ENCODE data around the gene UNC13D.
"Not testable (repeated sequence)": the region's sequence is repeated elsewhere in the genome, so short reads cannot be mapped to it uniquely, and the experiment has no call there.

Gene UNC13D

DNA sequence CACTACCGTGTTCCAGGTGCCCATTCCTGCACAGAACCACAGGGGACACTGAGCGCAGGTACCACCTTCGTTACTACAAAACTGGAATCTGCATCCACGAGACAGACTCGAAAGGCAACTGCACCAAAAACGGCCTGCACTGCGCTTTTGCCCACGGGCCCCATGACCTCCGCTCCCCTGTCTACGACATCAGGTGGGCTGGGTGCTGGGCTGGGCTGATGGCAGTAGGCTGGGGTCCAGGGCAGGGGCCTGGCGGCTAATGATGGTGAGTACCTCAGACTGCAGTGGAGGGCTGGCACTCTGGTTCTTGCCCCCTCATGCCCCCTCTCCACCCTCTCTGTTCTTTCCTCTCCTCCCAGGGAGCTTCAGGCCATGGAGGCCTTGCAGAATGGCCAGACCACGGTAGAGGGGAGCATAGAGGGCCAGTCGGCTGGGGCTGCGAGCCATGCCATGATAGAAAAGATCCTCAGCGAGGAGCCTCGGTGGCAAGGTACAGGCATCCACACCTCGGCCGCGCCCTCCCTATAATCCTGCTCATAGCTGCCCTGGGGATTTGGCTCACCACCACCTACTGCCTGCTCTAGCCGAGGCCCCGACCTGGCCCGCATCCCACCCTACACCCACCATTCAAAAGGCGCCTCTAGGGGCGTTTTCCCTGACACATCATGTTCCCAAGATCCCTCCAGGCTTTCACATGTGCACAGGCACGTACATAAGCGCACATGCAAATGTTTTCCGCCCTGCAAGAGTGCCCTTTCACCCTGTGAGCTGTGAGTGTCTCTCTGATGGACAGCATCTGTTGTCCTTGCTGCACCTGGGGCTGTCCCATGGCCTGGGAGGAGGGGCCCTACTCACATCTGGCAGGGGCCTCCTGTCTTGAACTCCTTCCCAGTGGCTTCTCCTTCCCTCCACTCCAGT is 31.8 kb downstream of the UNC13D start:
- H3K27ac Mint-ChIP-seq: no peak overlapping the region
- H3K4me1 Mint-ChIP-seq: peaks cover 8% of the 10 kb centered on the region
- ATAC-seq (no peak), DNase-seq (no peak)
- no peaks in the 10 kb centered on the region for H3K27me3 Mint-ChIP-seq
- no peak overlapping the region for H3K4me3 Mint-ChIP-seq
- H3K9me3 Mint-ChIP-seq: no peaks in the 10 kb centered on the region

DNA sequence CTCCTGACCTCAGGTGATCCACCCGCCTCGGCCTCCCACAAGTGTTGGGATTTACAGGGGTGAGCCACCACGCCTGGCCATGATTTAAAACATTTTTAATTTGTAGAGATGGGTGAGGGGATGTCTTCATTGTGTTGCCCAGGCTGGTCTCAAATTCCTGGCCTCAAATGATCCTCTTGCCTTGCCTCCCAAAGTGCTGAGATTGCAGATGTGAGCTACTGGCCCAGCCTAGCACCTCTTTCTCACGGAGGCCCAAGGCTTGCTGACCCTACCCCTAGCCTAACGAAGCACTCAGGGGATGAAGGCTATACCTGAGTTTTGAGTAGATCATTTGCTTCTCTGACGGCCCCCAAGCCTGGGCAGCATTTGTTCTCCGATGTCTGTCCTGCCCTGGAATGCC is 33.0 kb downstream of the UNC13D start:
- DNase-seq: no peak
- Mint-ChIP-seq H3K9me3 (no peaks in the 10 kb centered on the region), H3K4me3 (no peak overlapping the region), H3K4me1 (peaks cover 8% of the 10 kb centered on the region), H3K27ac (no peak overlapping the region), H3K27me3 (no peaks in the 10 kb centered on the region)
- no peak for ATAC-seq

DNA sequence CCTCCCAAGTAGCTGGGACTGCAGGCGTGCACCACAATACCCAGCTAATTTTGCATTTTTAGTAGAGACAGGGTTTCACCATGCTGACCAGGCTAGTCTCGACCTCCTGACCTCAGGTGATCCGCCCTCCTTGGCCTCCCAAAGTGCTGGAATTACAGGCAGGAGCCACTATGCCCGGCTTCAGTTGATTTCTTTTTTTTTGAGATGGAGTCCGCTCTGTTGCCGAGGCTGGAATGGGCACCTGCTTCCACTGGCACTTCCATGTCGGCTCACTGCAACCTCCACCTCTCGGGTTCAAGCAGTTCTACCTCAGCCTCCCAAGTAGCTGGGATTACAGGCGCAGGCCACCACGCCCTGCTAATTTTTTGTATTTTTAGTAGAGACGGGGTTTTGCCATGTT is 33.4 kb downstream of the UNC13D start:
- ATAC-seq, H3K27me3 Mint-ChIP-seq, H3K27ac Mint-ChIP-seq, H3K4me3 Mint-ChIP-seq, DNase-seq, H3K9me3 Mint-ChIP-seq, H3K4me1 Mint-ChIP-seq: not testable (repeated sequence)

GRCh38 chr17:75810216-75810615 is 34.0 kb downstream of the UNC13D start:
- Mint-ChIP-seq H3K9me3 (no peaks in the 10 kb centered on the region), H3K27me3 (no peaks in the 10 kb centered on the region), H3K4me1 (peaks cover 8% of the 10 kb centered on the region), H3K27ac (no peak overlapping the region), H3K4me3 (no peak overlapping the region)
- DNase-seq: no peak
- ATAC-seq: no peak

- Mint-ChIP-seq H3K9me3 (no peaks in the 10 kb centered on the region), H3K27ac (no peak overlapping the region), H3K27me3 (no peaks in the 10 kb centered on the region), H3K4me1 (peaks cover 8% of the 10 kb centered on the region), H3K4me3 (no peak overlapping the region)
- no peak for ATAC-seq
- DNase-seq: no peak
These were observed 34.5 kb downstream of the UNC13D start for GRCh38 chr17:75809631-75810111.

DNA sequence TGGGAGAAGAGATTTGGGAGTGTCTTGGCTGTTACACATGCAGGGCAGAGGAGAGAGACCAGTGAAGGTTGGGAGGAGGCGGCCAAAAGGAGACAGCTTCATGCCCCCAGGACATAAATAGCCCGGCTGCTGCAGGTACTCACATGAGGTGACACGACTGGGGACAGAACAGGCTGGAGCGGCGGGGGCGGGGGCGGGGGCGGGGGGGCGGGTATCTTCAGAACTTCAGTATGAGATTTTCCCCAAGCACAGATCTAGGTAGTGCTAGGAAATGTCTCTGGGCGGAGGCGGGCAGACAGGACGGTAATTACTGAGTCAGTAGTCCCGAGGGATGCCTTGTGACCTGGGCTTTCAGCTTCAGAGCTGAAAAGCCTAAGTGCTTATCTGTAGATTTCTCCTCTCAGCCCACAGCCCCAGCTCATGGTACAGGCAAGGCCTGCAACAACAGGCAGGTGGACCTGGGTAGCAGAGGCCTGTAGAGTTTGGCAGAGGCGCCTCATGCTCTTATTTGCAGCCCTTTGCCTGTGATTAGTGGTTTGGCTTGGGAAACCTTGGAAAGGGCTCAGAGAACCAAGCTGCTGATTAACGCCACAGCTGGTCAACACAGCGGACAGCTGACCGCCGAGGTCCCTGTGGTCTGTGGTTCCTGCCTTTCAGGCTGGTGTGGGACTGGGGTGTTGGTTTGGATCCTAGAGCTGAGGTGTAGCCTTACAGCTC is 35.1 kb downstream of the UNC13D start:
- H3K4me3 Mint-ChIP-seq: no peak overlapping the region
- H3K27me3 Mint-ChIP-seq: no peaks in the 10 kb centered on the region
- no peak for ATAC-seq
- peaks cover 10% of the 10 kb centered on the region for H3K4me1 Mint-ChIP-seq
- H3K9me3 Mint-ChIP-seq: no peaks in the 10 kb centered on the region
- DNase-seq: no peak
- H3K27ac Mint-ChIP-seq: peak overlapping the region in 1 of 2 donors; percentile 75

GRCh38 chr17:75808549-75808904 is 35.7 kb downstream of the UNC13D start:
- H3K4me1 Mint-ChIP-seq: peaks cover 15% of the 10 kb centered on the region
- no peaks in the 10 kb centered on the region for H3K9me3 Mint-ChIP-seq
- peak overlapping the region; percentile 75 to 80 for H3K27ac Mint-ChIP-seq
- no peak overlapping the region for H3K4me3 Mint-ChIP-seq
- no peaks in the 10 kb centered on the region for H3K27me3 Mint-ChIP-seq
- ATAC-seq (no peak), DNase-seq (no peak)

DNA sequence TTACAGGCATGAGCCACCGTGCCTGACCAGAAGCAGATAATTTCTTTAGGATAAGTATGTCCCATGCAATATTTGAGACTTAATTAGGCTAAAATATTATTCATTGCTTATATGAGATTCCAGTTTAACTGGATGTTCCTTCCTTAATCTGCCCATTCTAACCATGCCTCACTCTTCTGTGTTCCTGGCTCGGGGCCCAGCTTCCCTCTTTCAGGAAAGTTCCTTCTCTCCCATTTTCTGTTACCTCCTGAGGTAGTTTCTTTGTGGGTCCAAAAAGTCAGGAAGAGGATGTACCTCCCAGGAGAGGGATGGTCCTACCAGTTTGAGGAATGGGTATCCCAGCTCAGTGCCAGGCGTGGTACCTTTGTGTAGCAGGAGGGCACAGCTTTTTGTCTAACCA is 36.3 kb downstream of the UNC13D start:
- Mint-ChIP-seq H3K4me3 (no peak overlapping the region), H3K4me1 (peaks cover 19% of the 10 kb centered on the region), H3K27me3 (no peaks in the 10 kb centered on the region), H3K9me3 (no peaks in the 10 kb centered on the region), H3K27ac (peak overlapping the region in 1 of 2 donors; percentile 64)
- ATAC-seq (no peak), DNase-seq (no peak)

DNA sequence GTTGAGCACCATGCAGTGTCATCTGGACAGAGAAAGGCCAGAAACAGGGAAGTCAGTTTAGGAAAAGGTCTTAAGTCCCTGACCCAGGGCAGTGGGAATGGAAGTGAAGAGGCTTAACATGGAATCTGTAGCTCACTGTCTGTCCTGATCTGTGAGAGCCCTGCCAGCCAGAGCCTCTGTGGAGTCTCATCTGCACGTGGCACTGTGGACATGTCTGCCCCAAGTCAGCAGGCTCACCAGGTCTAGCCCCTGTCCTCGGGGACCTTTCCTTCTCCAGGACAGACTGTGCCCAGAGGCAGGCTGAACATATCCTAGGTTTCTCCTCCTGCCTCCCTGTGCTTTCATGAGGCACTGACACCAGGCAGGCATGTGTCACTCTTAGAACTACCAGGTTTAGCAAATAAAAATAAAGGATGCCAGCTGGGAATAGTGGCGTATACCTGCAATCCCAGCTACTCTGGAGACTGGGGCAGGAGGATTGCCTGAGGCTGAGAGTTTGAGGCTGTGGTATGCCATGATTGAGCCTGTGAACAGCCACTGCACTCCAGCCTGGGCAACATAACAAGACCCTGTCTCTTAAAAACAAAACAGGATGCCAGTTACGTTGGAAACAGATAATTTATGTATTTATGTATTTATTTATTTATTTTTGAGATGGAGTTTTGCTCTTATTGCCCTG is 37.2 kb downstream of the UNC13D start:
- DNase-seq: no peak
- no peak for ATAC-seq
- peaks cover 19% of the 10 kb centered on the region for H3K4me1 Mint-ChIP-seq
- peak overlapping the region in 1 of 2 donors; percentile 48 for H3K27ac Mint-ChIP-seq
- no peak overlapping the region for H3K4me3 Mint-ChIP-seq
- H3K27me3 Mint-ChIP-seq: no peaks in the 10 kb centered on the region
- no peaks in the 10 kb centered on the region for H3K9me3 Mint-ChIP-seq

DNA sequence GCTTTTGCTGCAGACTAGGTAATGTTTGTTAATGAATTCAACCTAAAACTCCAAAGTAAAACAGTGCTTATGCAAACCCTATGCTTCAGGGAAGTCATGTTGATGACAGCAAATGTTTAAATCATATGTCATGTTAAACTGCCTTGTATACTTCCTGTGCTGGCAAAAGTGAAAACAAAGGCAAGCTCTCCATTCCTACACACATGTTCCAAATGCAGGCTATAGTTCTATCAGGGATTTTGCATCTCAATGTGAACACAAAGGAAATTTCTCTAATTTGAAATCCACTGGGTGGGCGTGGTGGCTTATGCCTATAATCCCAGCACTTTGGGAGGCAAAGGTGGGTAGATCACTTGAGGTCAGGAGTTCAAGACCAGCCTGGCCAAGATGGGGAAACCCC is 40.3 kb downstream of the UNC13D start:
- DNase-seq: no peak
- Mint-ChIP-seq H3K27me3 (no peaks in the 10 kb centered on the region), H3K4me3 (no peak overlapping the region), H3K27ac (peak overlapping the region in 1 of 2 donors; percentile 85), H3K9me3 (no peaks in the 10 kb centered on the region), H3K4me1 (peaks cover 17% of the 10 kb centered on the region)
- no peak for ATAC-seq

DNA sequence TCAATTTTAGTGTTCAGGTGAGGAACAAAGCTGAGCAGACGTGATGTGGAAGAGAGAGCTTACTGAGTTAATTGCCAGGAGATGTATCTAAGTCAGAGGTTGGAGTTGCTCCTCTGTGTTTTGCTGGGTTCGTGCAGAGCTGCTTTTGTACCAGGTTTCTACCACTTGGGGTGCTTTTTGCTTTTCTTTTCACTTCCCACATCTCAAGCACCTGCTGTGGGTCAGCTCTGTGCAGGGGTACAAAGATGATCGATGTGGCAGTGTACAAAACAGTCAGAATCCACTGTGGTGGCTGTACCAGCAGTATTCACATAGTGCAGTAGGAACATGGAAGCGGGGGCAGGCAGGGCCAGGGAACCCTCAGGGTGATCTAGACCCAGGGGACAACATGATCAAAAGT is 44.8 kb downstream of the UNC13D start:
- H3K9me3 Mint-ChIP-seq: no peaks in the 10 kb centered on the region
- no peak for ATAC-seq
- H3K4me1 Mint-ChIP-seq: peaks cover 11% of the 10 kb centered on the region
- DNase-seq: no peak
- H3K4me3 Mint-ChIP-seq: no peak overlapping the region
- no peaks in the 10 kb centered on the region for H3K27me3 Mint-ChIP-seq
- H3K27ac Mint-ChIP-seq: no peak overlapping the region

- Mint-ChIP-seq H3K27me3 (no peaks in the 10 kb centered on the region), H3K4me1 (peaks cover 17% of the 10 kb centered on the region), H3K9me3 (no peaks in the 10 kb centered on the region), H3K4me3 (no peak overlapping the region), H3K27ac (no peak overlapping the region)
- no peak for ATAC-seq
- DNase-seq: no peak
These were observed 48.2 kb downstream of the UNC13D start for GRCh38 chr17:75795820-75796607.

GRCh38 chr17:75793460-75793859 is 50.7 kb downstream of the UNC13D start:
- Mint-ChIP-seq H3K4me3 (no peak overlapping the region), H3K9me3 (no peaks in the 10 kb centered on the region), H3K4me1 (peaks cover 17% of the 10 kb centered on the region), H3K27me3 (no peaks in the 10 kb centered on the region), H3K27ac (peak overlapping the region in 1 of 2 donors; percentile 27)
- DNase-seq (no peak), ATAC-seq (no peak)

DNA sequence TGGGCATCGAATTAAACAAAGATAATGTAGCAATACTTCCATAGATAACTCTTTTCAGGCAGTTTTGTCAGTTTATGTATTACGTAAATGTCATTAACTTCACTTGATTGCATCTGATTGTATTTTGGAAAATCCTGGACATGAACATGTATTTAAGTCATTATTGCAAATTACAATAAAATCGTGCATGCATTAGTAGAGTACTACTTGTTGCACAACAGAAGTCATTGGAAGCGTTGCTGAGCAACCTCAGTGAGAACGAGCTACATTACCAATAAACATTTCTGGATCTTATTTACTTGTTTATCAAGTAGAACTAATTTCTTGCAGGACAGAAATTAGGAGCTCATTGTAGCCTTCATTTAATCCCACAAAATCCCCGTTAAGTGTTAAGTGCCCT is 53.0 kb downstream of the UNC13D start:
- Mint-ChIP-seq H3K4me1 (peaks cover 28% of the 10 kb centered on the region), H3K9me3 (no peaks in the 10 kb centered on the region), H3K27ac (no peak overlapping the region), H3K27me3 (no peaks in the 10 kb centered on the region), H3K4me3 (no peak overlapping the region)
- DNase-seq: no peak
- no peak for ATAC-seq

Data from stimulated activated naive CD8-positive, alpha-beta T cell treated with anti-CD3 and anti-CD28 coated beads, Interleukin-15, amount 100 ng/mL, for 72 hours (primary cell).